WTC11 (cell line): ENCODE measurements around the gene YES1. TPM values are rescaled to one million over a fixed set of nuclear protein-coding genes. Genes with fewer than 3 reads are reported as not detected.
A peak's percentile ranks its signal among the peaks of the same experiment; 100 is the strongest.

Experiments
- ATAC-seq: fragments of 200-7000 bp; cut with Tn5 transposase; 2 replicates; pipeline ENCODE4 v1.10.0; 2021; ENCODE audit warnings: mild to moderate bottlenecking, moderate library complexity
- CTCF ChIA-PET: fragments of 300-600 bp; sonication (Branson Sonifier 250); formaldehyde crosslinking; loops from one replicate; lab custom pipeline; 2021; ENCODE audit warnings: antibody characterized with exemption; lab: Charles Lee
- POLR2A ChIA-PET: fragments of 350-600 bp; sonication (Branson Sonifier 250); formaldehyde crosslinking; loops from one replicate; lab custom pipeline; 2021; ENCODE audit warnings: antibody characterized with exemption; lab: Charles Lee
- DNase-seq: peaks from one replicate; pipeline ENCODE4 v3.0.0; 2021; ENCODE audit warnings: low spot score
- H3K27ac Mint-ChIP-seq: 2 replicates; pipeline ENCODE4 v1.8.0; 2021; ENCODE audit warnings: mixed read lengths
- H3K27me3 Mint-ChIP-seq: 2 replicates; pipeline ENCODE4 v1.8.0; 2021; ENCODE audit warnings: low read depth, mild to moderate bottlenecking, moderate library complexity, mixed read lengths
- H3K36me3 Mint-ChIP-seq: 2 replicates; pipeline ENCODE4 v1.8.0; 2021; ENCODE audit warnings: mixed read lengths
- H3K4me1 Mint-ChIP-seq: 2 replicates; pipeline ENCODE4 v1.8.0; 2022; ENCODE audit warnings: mixed read lengths
- H3K4me3 Mint-ChIP-seq: 2 replicates; pipeline ENCODE4 v1.8.0; 2021; ENCODE audit warnings: mild to moderate bottlenecking, moderate library complexity, mixed read lengths
- H3K9me3 Mint-ChIP-seq: 2 replicates; pipeline ENCODE4 v1.8.0; 2021; ENCODE audit warnings: mixed read lengths
- AR ChIP-seq: fragments of 250-450 bp; sonication (Bioruptor Pico); IDR thresholded peaks from 2 replicates; pipeline ENCODE4 v1.9.0; 2021; ENCODE audit warnings: mild to moderate bottlenecking
- ATF2 ChIP-seq: sonication (generic); formaldehyde crosslinking; IDR thresholded peaks from 2 replicates; pipeline ENCODE4 v1.8.1; 2022; ENCODE audit warnings: low read depth, missing genetic modification reagents, borderline replicate concordance
- ATF3 ChIP-seq: sonication (generic); formaldehyde crosslinking; conservative IDR thresholded peaks from 2 replicates; pipeline ENCODE4 v1.8.1; 2022; ENCODE audit warnings: mild to moderate bottlenecking, missing genetic modification reagents
- ATF6 ChIP-seq: sonication (generic); formaldehyde crosslinking; IDR thresholded peaks from 2 replicates; pipeline ENCODE4 v1.8.1; 2023; ENCODE audit warnings: mild to moderate bottlenecking, missing genetic modification reagents
- CDX4 ChIP-seq: fragments of 250-450 bp; sonication (Bioruptor Pico); IDR thresholded peaks from 2 replicates; pipeline ENCODE4 v1.9.0; 2021; ENCODE audit warnings: moderate library complexity, mild to moderate bottlenecking, inconsistent platforms, borderline replicate concordance
- E2F1 ChIP-seq: sonication (generic); formaldehyde crosslinking; IDR thresholded peaks from 2 replicates; pipeline ENCODE4 v1.8.0; 2022; ENCODE audit warnings: mild to moderate bottlenecking, missing genetic modification reagents
- ELF4 ChIP-seq: sonication (generic); formaldehyde crosslinking; IDR thresholded peaks from 2 replicates; pipeline ENCODE4 v1.8.1; 2022; ENCODE audit warnings: low read depth, mild to moderate bottlenecking, moderate library complexity, missing genetic modification reagents
- ESRRA ChIP-seq: sonication (generic); formaldehyde crosslinking; IDR thresholded peaks from 2 replicates; pipeline ENCODE4 v1.8.1; 2022; ENCODE audit warnings: mild to moderate bottlenecking, missing genetic modification reagents, borderline replicate concordance
- ETV6 ChIP-seq: sonication (generic); formaldehyde crosslinking; IDR thresholded peaks from 2 replicates; pipeline ENCODE4 v1.8.1; 2022; ENCODE audit warnings: mild to moderate bottlenecking, missing genetic modification reagents
- FOXP4 ChIP-seq: sonication (generic); formaldehyde crosslinking; IDR thresholded peaks from 2 replicates; pipeline ENCODE4 v1.8.0; 2022; ENCODE audit warnings: mild to moderate bottlenecking, missing genetic modification reagents
- NFYB ChIP-seq: sonication (generic); formaldehyde crosslinking; conservative IDR thresholded peaks from 2 replicates; pipeline ENCODE4 v1.8.0; 2022; ENCODE audit warnings: low read depth, missing genetic modification reagents
- NR1H2 ChIP-seq: sonication (generic); formaldehyde crosslinking; IDR thresholded peaks from 2 replicates; pipeline ENCODE4 v1.9.0; 2021; ENCODE audit warnings: mild to moderate bottlenecking, moderate library complexity, missing genetic modification reagents
- RELA ChIP-seq: sonication (generic); formaldehyde crosslinking; IDR thresholded peaks from 2 replicates; pipeline ENCODE4 v1.8.1; 2022; ENCODE audit warnings: missing genetic modification reagents, mild to moderate bottlenecking, borderline replicate concordance
- SOX15 ChIP-seq: fragments of 250-450 bp; sonication (Bioruptor Pico); IDR thresholded peaks from 2 replicates; pipeline ENCODE4 v1.9.0; 2021; ENCODE audit warnings: mild to moderate bottlenecking
- STAT6 ChIP-seq: sonication (generic); formaldehyde crosslinking; conservative IDR thresholded peaks from 2 replicates; pipeline ENCODE4 v1.8.1; 2023; ENCODE audit warnings: mild to moderate bottlenecking, low read depth, missing genetic modification reagents, moderate library complexity
- TEAD4 ChIP-seq: sonication (generic); formaldehyde crosslinking; IDR thresholded peaks from 2 replicates; pipeline ENCODE4 v1.8.0; 2022; ENCODE audit warnings: mild to moderate bottlenecking, missing genetic modification reagents
- ZNF138 ChIP-seq: sonication (generic); formaldehyde crosslinking; conservative IDR thresholded peaks from 2 replicates; pipeline ENCODE4 v1.8.1; 2022; ENCODE audit warnings: mild to moderate bottlenecking, moderate library complexity, missing genetic modification reagents
- ZNF232 ChIP-seq: sonication (generic); formaldehyde crosslinking; IDR thresholded peaks from 2 replicates; pipeline ENCODE4 v1.8.0; 2022; ENCODE audit warnings: mild to moderate bottlenecking, missing genetic modification reagents
- ZNF263 ChIP-seq: sonication (generic); formaldehyde crosslinking; IDR thresholded peaks from 2 replicates; pipeline ENCODE4 v1.8.1; 2022; ENCODE audit warnings: low read depth, mild to moderate bottlenecking, moderate library complexity, missing genetic modification reagents
- total RNA-seq: library from RNA; stranded (reverse); gene quantifications from 3 replicates; pipeline ENCODE4 v1.2.3, GENCODE V29; 2021

Gene YES1
- total RNA-seq, 1 experiment from 2014 or later, result 113 TPM

GRCh38 chr18:731185-731584 lies 80.9 kb downstream of the YES1 start:
- Mint-ChIP-seq H3K36me3 (peaks cover 38% of the 10 kb centered on the region), H3K4me1 (no peaks in the 10 kb centered on the region), H3K4me3 (no peak overlapping the region), H3K9me3 (no peaks in the 10 kb centered on the region), H3K27me3 (no peaks in the 10 kb centered on the region), H3K27ac (peak overlapping the region; percentile 10)
- no peak for ATAC-seq
- POLR2A ChIA-PET, result no interaction called here
- no peak for DNase-seq
- CTCF ChIA-PET, result interaction anchor here (0.6 to 1.4 kb wide), 4 partner anchors 99 to 1906 kb away, joined by 3 to 7 read pairs (median 4); no protein-coding TSS in a partner anchor
- TF ChIP-seq ZNF232 (no peak), CDX4 (no peak), E2F1 (CRISPR knock-in tag) (no peak), ESRRA (CRISPR knock-in tag) (no peak), ELF4 (CRISPR knock-in tag) (no peak), FOXP4 (CRISPR knock-in tag) (no peak), STAT6 (CRISPR knock-in tag) (no peak), ATF6 (CRISPR knock-in tag) (no peak), ZNF138 (CRISPR knock-in tag) (no peak)

- ATAC-seq, result no peak
- ChIA-PET CTCF (no interaction called here), POLR2A (no interaction called here)
- H3K27me3 Mint-ChIP-seq, result no peaks in the 10 kb centered on the region
- no peak for DNase-seq
- H3K4me3 Mint-ChIP-seq, result no peak overlapping the region
- H3K36me3 Mint-ChIP-seq, result peaks cover 33% of the 10 kb centered on the region
- peak overlapping the region; percentile 34; the same call in 1 of the 2 replicates for H3K27ac Mint-ChIP-seq
- no peaks in the 10 kb centered on the region for H3K4me1 Mint-ChIP-seq
- H3K9me3 Mint-ChIP-seq, result no peaks in the 10 kb centered on the region
- TF ChIP-seq E2F1 (CRISPR knock-in tag) (no peak), NFYB (CRISPR knock-in tag) (no peak), AR (CRISPR knock-in tag) (no peak), ETV6 (CRISPR knock-in tag) (no peak), RELA (CRISPR knock-in tag) (no peak), NR1H2 (no peak), ATF2 (CRISPR knock-in tag) (no peak), TEAD4 (CRISPR knock-in tag) (no peak), SOX15 (no peak), ZNF263 (CRISPR knock-in tag) (no peak), CDX4 (no peak), ATF3 (CRISPR knock-in tag) (no peak), ESRRA (CRISPR knock-in tag) (no peak)
Observed at GRCh38 chr18:730692-731091, 81.3 kb downstream of the YES1 start.
